ENCODE data around the gene CCDC116. TPM values are rescaled to one million over a fixed set of nuclear protein-coding genes. Genes with fewer than 3 reads are reported as not detected.

The CCDC116 gene
- total and polyA plus RNA-seq, 10 of the 15 experiments (the other 5 are each of a cell fraction or from before 2014, with no cell fraction given): 0.04 to 0.18 (median 0.04) TPM; not detected in 6

GRCh38 chr22:21587803-21588611 lies 44.6 kb upstream of the CCDC116 start (continued):
- TF ChIP-seq RELB (IDR thresholded peaks at IDR 0.05; ENCODE audit: low read depth) (peak; percentile 92), BCL3 (IDR thresholded peaks at IDR 0.05; ENCODE audit: borderline replicate concordance, insufficient read depth, low read depth, low read length, poor library complexity, severe bottlenecking) (no peak), ATF7 (IDR thresholded peaks at IDR 0.05; ENCODE audit: low read depth) (peak; percentile 24; the same call in 1 of the 2 replicates), MEF2A (IDR thresholded peaks at IDR 0.05; ENCODE audit: insufficient read depth, low read depth, low read length) (no peak), NR2C2 (IDR thresholded peaks at IDR 0.05; ENCODE audit: borderline replicate concordance, control insufficient read depth, insufficient read length, low read depth) (no peak), CTCF (IDR thresholded peaks at IDR 0.05 in 2 of 3, conservative IDR thresholded peaks at IDR 0.05 in 1 of 3; ENCODE audit: control insufficient read depth in 2 of 3, extremely low read depth in 1 of 3, insufficient read depth in 1 of 3, low read depth in 3 of 3, low read length in 3 of 3) (no peak), CREB1 (IDR thresholded peaks at IDR 0.05; ENCODE audit: low read depth) (peak; percentile 15; the same call in 1 of the 2 replicates), NFXL1 (IDR thresholded peaks at IDR 0.05; ENCODE audit: borderline replicate concordance) (no peak), ZNF274 (IDR thresholded peaks at IDR 0.05; ENCODE audit: insufficient read depth, insufficient read length) (no peak), SIX5 (IDR thresholded peaks at IDR 0.05; ENCODE audit: low read depth, low read length, severe bottlenecking) (no peak), PKNOX1 (IDR thresholded peaks at IDR 0.05) (peak; percentile 76), HDAC6 (IDR thresholded peaks at IDR 0.05; ENCODE audit: unreplicated experiment) (no peak), GABPA (IDR thresholded peaks at IDR 0.05; ENCODE audit: low read depth) (no peak), KDM1A (IDR thresholded peaks at IDR 0.05; ENCODE audit: borderline replicate concordance) (no peak), CHD4 (IDR thresholded peaks at IDR 0.05) (no peak), STAT1 (conservative IDR thresholded peaks at IDR 0.05) (no peak)
- TF ChIP-seq, protein P1, sequence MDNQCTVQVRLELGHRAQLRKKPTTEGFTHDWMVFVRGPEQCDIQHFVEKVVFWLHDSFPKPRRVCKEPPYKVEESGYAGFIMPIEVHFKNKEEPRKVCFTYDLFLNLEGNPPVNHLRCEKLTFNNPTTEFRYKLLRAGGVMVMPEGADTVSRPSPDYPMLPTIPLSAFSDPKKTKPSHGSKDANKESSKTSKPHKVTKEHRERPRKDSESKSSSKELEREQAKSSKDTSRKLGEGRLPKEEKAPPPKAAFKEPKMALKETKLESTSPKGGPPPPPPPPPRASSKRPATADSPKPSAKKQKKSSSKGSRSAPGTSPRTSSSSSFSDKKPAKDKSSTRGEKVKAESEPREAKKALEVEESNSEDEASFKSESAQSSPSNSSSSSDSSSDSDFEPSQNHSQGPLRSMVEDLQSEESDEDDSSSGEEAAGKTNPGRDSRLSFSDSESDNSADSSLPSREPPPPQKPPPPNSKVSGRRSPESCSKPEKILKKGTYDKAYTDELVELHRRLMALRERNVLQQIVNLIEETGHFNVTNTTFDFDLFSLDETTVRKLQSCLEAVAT (IDR thresholded peaks at IDR 0.05): peak; percentile 93
- TF ChIP-seq, protein P2, sequence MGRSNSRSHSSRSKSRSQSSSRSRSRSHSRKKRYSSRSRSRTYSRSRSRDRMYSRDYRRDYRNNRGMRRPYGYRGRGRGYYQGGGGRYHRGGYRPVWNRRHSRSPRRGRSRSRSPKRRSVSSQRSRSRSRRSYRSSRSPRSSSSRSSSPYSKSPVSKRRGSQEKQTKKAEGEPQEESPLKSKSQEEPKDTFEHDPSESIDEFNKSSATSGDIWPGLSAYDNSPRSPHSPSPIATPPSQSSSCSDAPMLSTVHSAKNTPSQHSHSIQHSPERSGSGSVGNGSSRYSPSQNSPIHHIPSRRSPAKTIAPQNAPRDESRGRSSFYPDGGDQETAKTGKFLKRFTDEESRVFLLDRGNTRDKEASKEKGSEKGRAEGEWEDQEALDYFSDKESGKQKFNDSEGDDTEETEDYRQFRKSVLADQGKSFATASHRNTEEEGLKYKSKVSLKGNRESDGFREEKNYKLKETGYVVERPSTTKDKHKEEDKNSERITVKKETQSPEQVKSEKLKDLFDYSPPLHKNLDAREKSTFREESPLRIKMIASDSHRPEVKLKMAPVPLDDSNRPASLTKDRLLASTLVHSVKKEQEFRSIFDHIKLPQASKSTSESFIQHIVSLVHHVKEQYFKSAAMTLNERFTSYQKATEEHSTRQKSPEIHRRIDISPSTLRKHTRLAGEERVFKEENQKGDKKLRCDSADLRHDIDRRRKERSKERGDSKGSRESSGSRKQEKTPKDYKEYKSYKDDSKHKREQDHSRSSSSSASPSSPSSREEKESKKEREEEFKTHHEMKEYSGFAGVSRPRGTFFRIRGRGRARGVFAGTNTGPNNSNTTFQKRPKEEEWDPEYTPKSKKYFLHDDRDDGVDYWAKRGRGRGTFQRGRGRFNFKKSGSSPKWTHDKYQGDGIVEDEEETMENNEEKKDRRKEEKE (IDR thresholded peaks at IDR 0.05): no peak
